Activated CD4-positive, alpha-beta T cell treated with anti-CD3 and anti-CD28 coated beads, Interleukin-2, amount 50 U/mL, for 48 hours (primary cell): ENCODE data around the gene AMPH.
"Not testable (repeated sequence)": the region's sequence is repeated elsewhere in the genome, so short reads cannot be mapped to it uniquely, and the experiment has no call there.

ENCODE experiments used
- DNase-seq, 2 experiments: peaks; one replicate each; pipeline ENCODE4 v3.0.0-alpha.2; 2020

AMPH gene

GRCh38 chr7:38385682-38386081 is 245.5 kb downstream of the AMPH start:
- DNase-seq = no peak

- no peak for DNase-seq
These were observed 247.9 kb downstream of the AMPH start for GRCh38 chr7:38383281-38383680.

- DNase-seq = no peak
These were observed 248.5 kb downstream of the AMPH start for GRCh38 chr7:38382684-38383083.

GRCh38 chr7:38375453-38375852 is 255.7 kb downstream of the AMPH start:
- DNase-seq = no peak

GRCh38 chr7:38374507-38374906 is 256.7 kb downstream of the AMPH start:
- DNase-seq = peak; percentile 60 to 65

GRCh38 chr7:38373155-38373554 is 258.0 kb downstream of the AMPH start:
- no peak for DNase-seq

- no peak for DNase-seq
These were observed 258.9 kb downstream of the AMPH start for GRCh38 chr7:38372290-38372689.

GRCh38 chr7:38369816-38370493 is 261.2 kb downstream of the AMPH start:
- DNase-seq = peak; percentile 80 to 82

- peak; percentile 78 to 85 for DNase-seq
These were observed 263.0 kb downstream of the AMPH start for GRCh38 chr7:38368191-38368605.

- DNase-seq = peak in 1 of 2 experiments; percentile 26
These were observed 263.8 kb downstream of the AMPH start for GRCh38 chr7:38367301-38367890.

- DNase-seq = peak; percentile 81
These were observed 267.8 kb downstream of the AMPH start for GRCh38 chr7:38363379-38363778.

GRCh38 chr7:38362611-38363237 is 268.4 kb downstream of the AMPH start:
- peak; percentile 56 to 63 for DNase-seq

- DNase-seq = no peak
These were observed 270.4 kb downstream of the AMPH start for GRCh38 chr7:38360776-38361175.

GRCh38 chr7:38359071-38359601 is 272.0 kb downstream of the AMPH start:
- DNase-seq = peak; percentile 85 to 90

GRCh38 chr7:38358273-38358831 is 272.8 kb downstream of the AMPH start:
- DNase-seq = peak; percentile 47 to 64

- DNase-seq = peak; percentile 71 to 78
These were observed 276.8 kb downstream of the AMPH start for GRCh38 chr7:38354271-38354851.

GRCh38 chr7:38353431-38353881 is 277.7 kb downstream of the AMPH start:
- peak; percentile 39 to 45 for DNase-seq

- no peak for DNase-seq
These were observed 279.6 kb downstream of the AMPH start for GRCh38 chr7:38351601-38352000.

- not testable (repeated sequence) for DNase-seq
These were observed 280.4 kb downstream of the AMPH start for GRCh38 chr7:38350777-38351176.

- peak; percentile 58 to 76 for DNase-seq
These were observed 281.1 kb downstream of the AMPH start for GRCh38 chr7:38349869-38350583.

- peak in 1 of 2 experiments; percentile 32 for DNase-seq
These were observed 281.9 kb downstream of the AMPH start for GRCh38 chr7:38349126-38349795.
